ENCODE results near the gene RXFP1.

GRCh38 chr4:158530381-158530780, 8.7 kb downstream of the RXFP1 start:
- TF ChIP-seq, protein P1, sequence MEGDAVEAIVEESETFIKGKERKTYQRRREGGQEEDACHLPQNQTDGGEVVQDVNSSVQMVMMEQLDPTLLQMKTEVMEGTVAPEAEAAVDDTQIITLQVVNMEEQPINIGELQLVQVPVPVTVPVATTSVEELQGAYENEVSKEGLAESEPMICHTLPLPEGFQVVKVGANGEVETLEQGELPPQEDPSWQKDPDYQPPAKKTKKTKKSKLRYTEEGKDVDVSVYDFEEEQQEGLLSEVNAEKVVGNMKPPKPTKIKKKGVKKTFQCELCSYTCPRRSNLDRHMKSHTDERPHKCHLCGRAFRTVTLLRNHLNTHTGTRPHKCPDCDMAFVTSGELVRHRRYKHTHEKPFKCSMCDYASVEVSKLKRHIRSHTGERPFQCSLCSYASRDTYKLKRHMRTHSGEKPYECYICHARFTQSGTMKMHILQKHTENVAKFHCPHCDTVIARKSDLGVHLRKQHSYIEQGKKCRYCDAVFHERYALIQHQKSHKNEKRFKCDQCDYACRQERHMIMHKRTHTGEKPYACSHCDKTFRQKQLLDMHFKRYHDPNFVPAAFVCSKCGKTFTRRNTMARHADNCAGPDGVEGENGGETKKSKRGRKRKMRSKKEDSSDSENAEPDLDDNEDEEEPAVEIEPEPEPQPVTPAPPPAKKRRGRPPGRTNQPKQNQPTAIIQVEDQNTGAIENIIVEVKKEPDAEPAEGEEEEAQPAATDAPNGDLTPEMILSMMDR (IDR thresholded peaks at IDR 0.05; ENCODE audit: borderline replicate concordance, extremely low read depth, low read length, poor library complexity, severe bottlenecking): no peak
- TF ChIP-seq EZH2 (IDR thresholded peaks at IDR 0.05; ENCODE audit: borderline replicate concordance, low read depth, low read length, severe bottlenecking): no peak

Data from DND-41 (cell line).